ENCODE results near the gene SLC7A9.
"Not testable (repeated sequence)": the region's sequence is repeated elsewhere in the genome, so short reads cannot be mapped to it uniquely, and the experiment has no call there.

Gene SLC7A9

GRCh38 chr19:32890326-32890725 lies 20.8 kb upstream of the SLC7A9 start:
- no peak for DNase-seq (ENCODE audit: low read depth, low spot score)
- Histone ChIP-seq H3K9ac (ENCODE audit: insufficient read length) (no peak overlapping the region), H3K4me3 (no peak overlapping the region), H3K27ac (no peak overlapping the region), H3K9me3 (ENCODE audit: low read depth, low read length) (0 out of 2 replicates have a peak, but pooled peaks cover 3% of the 10 kb centered on the region), H3K36me3 (ENCODE audit: insufficient read depth, low read length) (no peaks in the 10 kb centered on the region; the same call in 1 of the 2 replicates)
- no peak for TF ChIP-seq EZH2 (IDR thresholded peaks at IDR 0.05)

- no peak for DNase-seq (ENCODE audit: low read depth, low spot score)
- no peak overlapping the region for H3K4me3 ChIP-seq
- TF ChIP-seq EZH2 (IDR thresholded peaks at IDR 0.05) (no peak), POLR2AphosphoS5 (IDR thresholded peaks at IDR 0.05; ENCODE audit: borderline replicate concordance, low read depth, low read length) (no peak), FOXP2 (optimal IDR thresholded peaks at IDR 0.05; ENCODE audit: control extremely low read depth, extremely low read length, insufficient read depth) (no peak)
- no peak overlapping the region for H3K9ac ChIP-seq (ENCODE audit: insufficient read length)
- no peaks in the 10 kb centered on the region; the same call in 1 of the 2 replicates for H3K36me3 ChIP-seq (ENCODE audit: insufficient read depth, low read length)
- H3K9me3 ChIP-seq (ENCODE audit: low read depth, low read length), result 0 out of 2 replicates have a peak, but pooled peaks cover 3% of the 10 kb centered on the region
- H3K27ac ChIP-seq, result no peak overlapping the region
Observed at GRCh38 chr19:32889137-32889934, 19.8 kb upstream of the SLC7A9 start.

- no peak overlapping the region for H3K4me3 ChIP-seq
- H3K9me3 ChIP-seq (ENCODE audit: low read depth, low read length), result no peaks in the 10 kb centered on the region
- DNase-seq (ENCODE audit: low read depth, low spot score), result no peak
- H3K36me3 ChIP-seq (ENCODE audit: insufficient read depth, low read length), result no peaks in the 10 kb centered on the region
- no peak overlapping the region for H3K27ac ChIP-seq
- H3K9ac ChIP-seq (ENCODE audit: insufficient read length), result no peak overlapping the region
- TF ChIP-seq EZH2 (IDR thresholded peaks at IDR 0.05), result no peak
- no peak for TF ChIP-seq FOXP2 (optimal IDR thresholded peaks at IDR 0.05; ENCODE audit: control extremely low read depth, extremely low read length, insufficient read depth)
- no peak for TF ChIP-seq POLR2AphosphoS5 (IDR thresholded peaks at IDR 0.05; ENCODE audit: borderline replicate concordance, low read depth, low read length)
Observed at GRCh38 chr19:32887572-32888215, 18.1 kb upstream of the SLC7A9 start.

DNA sequence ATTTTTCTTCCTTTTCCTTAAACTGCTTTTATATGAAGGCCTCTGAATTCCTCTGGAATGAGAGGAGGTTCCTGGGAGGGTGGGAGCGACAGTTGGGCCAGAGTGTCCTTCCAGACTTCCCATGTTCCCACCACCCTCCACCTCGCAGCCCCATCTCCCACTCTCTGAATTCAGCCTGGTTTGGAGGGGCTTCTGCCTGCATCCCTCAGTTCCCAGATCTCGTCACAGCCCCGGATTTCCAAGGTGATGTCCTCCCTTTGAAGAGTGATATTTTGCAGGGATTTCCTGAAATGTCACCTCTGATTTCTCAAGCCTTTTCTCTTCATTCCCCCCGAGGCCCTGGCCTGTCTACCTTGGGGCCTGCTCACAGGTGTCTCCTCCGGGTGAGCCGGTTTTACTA lies 16.7 kb upstream of the SLC7A9 start:
- no peak overlapping the region for H3K27ac ChIP-seq
- no peaks in the 10 kb centered on the region for H3K9me3 ChIP-seq (ENCODE audit: low read depth, low read length)
- H3K36me3 ChIP-seq (ENCODE audit: insufficient read depth, low read length), result no peaks in the 10 kb centered on the region

DNA sequence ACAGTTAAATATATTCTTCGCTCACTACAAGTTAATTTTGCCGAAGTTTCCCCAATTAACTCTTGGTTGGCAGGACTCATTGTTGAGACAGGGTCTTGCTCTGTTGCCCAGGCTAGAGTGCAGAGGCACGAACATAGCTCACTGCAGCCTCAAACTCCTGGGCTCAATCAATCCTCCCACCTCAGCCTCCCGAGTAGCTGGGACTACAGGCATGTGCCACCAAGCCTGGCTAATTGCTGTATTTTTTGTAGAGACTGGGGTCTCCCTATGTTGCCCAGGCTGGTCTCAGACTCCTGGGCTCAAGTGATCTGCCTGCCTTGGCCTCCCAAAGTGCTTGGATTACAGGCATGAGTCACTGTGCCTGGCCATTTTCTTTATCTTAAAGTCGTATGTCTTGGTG lies 15.7 kb upstream of the SLC7A9 start:
- H3K27ac ChIP-seq; H3K36me3 ChIP-seq (ENCODE audit: insufficient read depth, low read length); H3K9me3 ChIP-seq (ENCODE audit: low read depth, low read length); H3K9ac ChIP-seq (ENCODE audit: insufficient read length); H3K4me3 ChIP-seq; DNase-seq (ENCODE audit: low read depth, low spot score): not testable (repeated sequence)

More for the DNA sequence above, 16.7 kb upstream of the SLC7A9 start:
- no peak for TF ChIP-seq EZH2 (IDR thresholded peaks at IDR 0.05)
- TF ChIP-seq FOXP2 (optimal IDR thresholded peaks at IDR 0.05; ENCODE audit: control extremely low read depth, extremely low read length, insufficient read depth), result no peak
- TF ChIP-seq POLR2AphosphoS5 (IDR thresholded peaks at IDR 0.05; ENCODE audit: borderline replicate concordance, low read depth, low read length), result no peak
- Histone ChIP-seq H3K4me3 (no peak overlapping the region), H3K9ac (ENCODE audit: insufficient read length) (no peak overlapping the region)
- DNase-seq (ENCODE audit: low read depth, low spot score), result no peak

GRCh38 chr19:32881766-32882165 lies 12.2 kb upstream of the SLC7A9 start:
- Histone ChIP-seq H3K36me3 (ENCODE audit: insufficient read depth, low read length) (no peaks in the 10 kb centered on the region), H3K4me3 (no peak overlapping the region), H3K27ac (no peak overlapping the region), H3K9ac (ENCODE audit: insufficient read length) (no peak overlapping the region), H3K9me3 (ENCODE audit: low read depth, low read length) (no peaks in the 10 kb centered on the region)
- no peak for DNase-seq (ENCODE audit: low read depth, low spot score)
- TF ChIP-seq POLR2AphosphoS5 (IDR thresholded peaks at IDR 0.05; ENCODE audit: borderline replicate concordance, low read depth, low read length) (no peak), EZH2 (IDR thresholded peaks at IDR 0.05) (no peak), FOXP2 (optimal IDR thresholded peaks at IDR 0.05; ENCODE audit: control extremely low read depth, extremely low read length, insufficient read depth) (no peak)

- H3K4me3 ChIP-seq, result no peak overlapping the region
- H3K36me3 ChIP-seq (ENCODE audit: insufficient read depth, low read length), result no peaks in the 10 kb centered on the region
- no peak for DNase-seq (ENCODE audit: low read depth, low spot score)
- no peak overlapping the region for H3K27ac ChIP-seq
- H3K9ac ChIP-seq (ENCODE audit: insufficient read length), result no peak overlapping the region
- H3K9me3 ChIP-seq (ENCODE audit: low read depth, low read length), result no peaks in the 10 kb centered on the region
- no peak for TF ChIP-seq POLR2AphosphoS5 (IDR thresholded peaks at IDR 0.05; ENCODE audit: borderline replicate concordance, low read depth, low read length)
Observed at GRCh38 chr19:32880622-32881021, 11.1 kb upstream of the SLC7A9 start.

DNA sequence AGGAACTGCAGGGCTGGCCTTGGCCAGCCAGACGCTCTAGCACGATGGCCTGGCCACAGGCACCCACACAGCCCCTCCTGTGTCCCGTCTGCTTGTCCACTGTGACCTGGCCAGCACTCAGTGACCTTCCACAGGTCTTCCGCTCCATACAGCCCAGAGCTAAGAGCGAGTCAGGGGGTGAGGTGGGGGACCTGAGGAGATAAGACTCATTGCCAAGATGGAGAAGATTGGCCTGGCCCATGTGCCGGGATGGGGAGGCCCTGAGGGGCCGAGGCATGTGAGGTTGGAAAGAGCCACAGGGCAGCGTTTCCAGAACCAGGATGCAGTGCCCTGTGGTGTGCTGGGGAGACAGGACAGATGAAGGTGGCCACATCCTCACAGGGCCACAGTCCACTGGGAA lies 10.2 kb upstream of the SLC7A9 start:
- no peak overlapping the region for H3K27ac ChIP-seq
- TF ChIP-seq FOXP2 (optimal IDR thresholded peaks at IDR 0.05; ENCODE audit: control extremely low read depth, extremely low read length, insufficient read depth), result no peak
- no peak for TF ChIP-seq EZH2 (IDR thresholded peaks at IDR 0.05)
- no peak for TF ChIP-seq POLR2AphosphoS5 (IDR thresholded peaks at IDR 0.05; ENCODE audit: borderline replicate concordance, low read depth, low read length)
- no peaks in the 10 kb centered on the region for H3K9me3 ChIP-seq (ENCODE audit: low read depth, low read length)
- no peaks in the 10 kb centered on the region for H3K36me3 ChIP-seq (ENCODE audit: insufficient read depth, low read length)
- H3K4me3 ChIP-seq, result no peak overlapping the region
- DNase-seq (ENCODE audit: low read depth, low spot score), result no peak
- H3K9ac ChIP-seq (ENCODE audit: insufficient read length), result no peak overlapping the region

DNA sequence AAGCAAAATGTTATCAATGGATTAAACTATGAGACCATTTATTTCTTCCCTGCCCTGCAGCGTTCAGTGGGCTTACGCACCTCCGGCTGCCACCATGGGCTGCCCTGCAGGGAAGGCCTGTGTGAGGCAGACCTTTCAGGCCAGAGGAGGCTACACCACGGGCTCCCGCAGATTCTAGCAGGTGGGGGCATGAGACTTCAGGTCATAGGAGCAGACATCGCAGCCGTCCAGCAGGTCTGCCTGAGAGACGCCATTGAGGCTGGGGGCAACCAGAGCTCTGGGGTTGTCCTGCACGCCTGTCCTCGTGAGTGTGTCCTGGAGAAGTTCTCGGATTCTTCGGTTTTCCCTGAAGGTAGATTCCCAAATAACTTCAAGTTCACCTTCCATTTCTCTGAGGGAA lies 9.4 kb upstream of the SLC7A9 start:
- no peak for DNase-seq (ENCODE audit: low read depth, low spot score)
- no peaks in the 10 kb centered on the region for H3K9me3 ChIP-seq (ENCODE audit: low read depth, low read length)
- TF ChIP-seq EZH2 (IDR thresholded peaks at IDR 0.05), result no peak
- TF ChIP-seq FOXP2 (optimal IDR thresholded peaks at IDR 0.05; ENCODE audit: control extremely low read depth, extremely low read length, insufficient read depth), result no peak
- no peak for TF ChIP-seq POLR2AphosphoS5 (IDR thresholded peaks at IDR 0.05; ENCODE audit: borderline replicate concordance, low read depth, low read length)
- no peaks in the 10 kb centered on the region for H3K36me3 ChIP-seq (ENCODE audit: insufficient read depth, low read length)
- H3K27ac ChIP-seq, result no peak overlapping the region
- no peak overlapping the region for H3K4me3 ChIP-seq
- H3K9ac ChIP-seq (ENCODE audit: insufficient read length), result no peak overlapping the region

All from SK-N-MC (cell line).